Hepatocyte (in vitro differentiated cells): Measurements from ENCODE around the gene SULT1C3. TPM values are rescaled to one million over a fixed set of nuclear protein-coding genes. Genes with fewer than 3 reads are reported as not detected.

ENCODE experiments used
- DNase-seq: peaks from one replicate; pipeline ENCODE4 v3.0.0-alpha.2; 2016; ENCODE audit warnings: low spot score
- H2AFZ ChIP-seq: fragments of 200-600 bp; sonication (generic); 2 replicates; pipeline ENCODE4 v1.6.0; 2016; ENCODE audit warnings: antibody characterized with exemption, mild to moderate bottlenecking
- H3K27ac ChIP-seq: fragments of 200-600 bp; sonication (generic); 2 replicates; pipeline ENCODE4 v1.5.1; 2016; ENCODE audit warnings: mild to moderate bottlenecking
- H3K27me3 ChIP-seq: fragments of 200-600 bp; sonication (generic); 2 replicates; pipeline ENCODE4 v1.6.1; 2016
- H3K36me3 ChIP-seq: fragments of 200-600 bp; sonication (generic); replicated peaks from 2 replicates; pipeline ENCODE4 v1.5.1; 2016; ENCODE audit warnings: low read depth; ENCODE audit not compliant: insufficient read depth
- H3K4me1 ChIP-seq: fragments of 200-600 bp; sonication (generic); 2 replicates; pipeline ENCODE4 v1.5.1; 2016; ENCODE audit warnings: mild to moderate bottlenecking, moderate library complexity; ENCODE audit not compliant: insufficient read depth
- H3K4me2 ChIP-seq: fragments of 200-600 bp; sonication (generic); 2 replicates; pipeline ENCODE4 v1.6.0; 2016
- H3K4me3 ChIP-seq: fragments of 200-600 bp; sonication (generic); 2 replicates; pipeline ENCODE4 v1.5.1; 2016; ENCODE audit warnings: mild to moderate bottlenecking
- H3K79me2 ChIP-seq: fragments of 200-600 bp; sonication (generic); 2 replicates; pipeline ENCODE4 v1.6.0; 2017; ENCODE audit warnings: mild to moderate bottlenecking
- H3K9me2 ChIP-seq: fragments of 200-600 bp; sonication (generic); replicated peaks from 2 replicates; pipeline ENCODE4 v1.6.0; 2017; ENCODE audit warnings: mild to moderate bottlenecking; ENCODE audit not compliant: insufficient read depth
- H3K9me3 ChIP-seq: fragments of 200-600 bp; sonication (generic); 2 replicates; pipeline ENCODE4 v1.5.1; 2016; ENCODE audit warnings: low read depth, mild to moderate bottlenecking
- H4K20me1 ChIP-seq: fragments of 200-600 bp; sonication (generic); 2 replicates; pipeline ENCODE4 v1.6.0; 2016; ENCODE audit warnings: mild to moderate bottlenecking; ENCODE audit not compliant: insufficient read depth, poor library complexity, severe bottlenecking
- CTCF ChIP-seq: fragments of 200-600 bp; sonication (generic); IDR thresholded peaks from 2 replicates; pipeline ENCODE4 v1.5.1; 2016; ENCODE audit warnings: antibody characterized with exemption, mild to moderate bottlenecking; ENCODE audit not compliant: poor library complexity
- EZH2 ChIP-seq: fragments of 200-600 bp; sonication (generic); IDR thresholded peaks from 2 replicates; pipeline ENCODE4 v1.6.1; 2016; ENCODE audit warnings: antibody characterized with exemption, mild to moderate bottlenecking, borderline replicate concordance
- EZH2phosphoT487 ChIP-seq: fragments of 200-600 bp; sonication (generic); IDR thresholded peaks from one replicate; pipeline ENCODE4 v1.6.1; 2018; ENCODE audit warnings: antibody characterized with exemption, mild to moderate bottlenecking, low read depth, moderate library complexity; ENCODE audit not compliant: unreplicated experiment, severe bottlenecking
- WGBS: methylation state at CpG from one replicate; pipeline ENCODE4 v1.1.6; 2016; ENCODE audit warnings: low lambda C conversion rate; ENCODE audit errors: missing lambda C conversion rate; 5-methylcytosine and 5-hydroxymethylcytosine counted together
- polyA plus RNA-seq: library from polyadenylated mRNA; unstranded; fragments of >200 nt; fragmentation: Nextera tagmentation; extraction: Ambion mirVana; gene quantifications from 2 replicates; pipeline ENCODE4 v1.2.1, GENCODE V29; 2016
- total RNA-seq: library from RNA; depleted of rRNA; stranded (reverse); fragments of >200 nt; gene quantifications from 2 replicates; pipeline ENCODE4 v1.2.3, GENCODE V29; 2014

Gene SULT1C3
- total and polyA plus RNA-seq, 2 experiments from 2014 or later: 1.00 TPM; not detected in 1

- H3K36me3 ChIP-seq: no peaks in the 10 kb centered on the region
- no peak for TF ChIP-seq EZH2
- no peak for TF ChIP-seq CTCF
- no peak for TF ChIP-seq EZH2phosphoT487
- H3K9me3 ChIP-seq: no peaks in the 10 kb centered on the region
- H3K27ac ChIP-seq: no peak overlapping the region
- H3K79me2 ChIP-seq: peaks cover 60% of the 10 kb centered on the region
- no peak for DNase-seq
- no peaks in the 10 kb centered on the region for H4K20me1 ChIP-seq
- no peaks in the 10 kb centered on the region for H3K9me2 ChIP-seq
- 81% methylated on average over 2 of the region's 2 CpGs for WGBS
- H3K27me3 ChIP-seq: no peaks in the 10 kb centered on the region
- H3K4me3 ChIP-seq: no peak overlapping the region
- no peaks in the 10 kb centered on the region for H3K4me1 ChIP-seq
- H2AFZ ChIP-seq: no peak overlapping the region
- no peak overlapping the region for H3K4me2 ChIP-seq
Measured at GRCh38 chr2:108304975-108305374, 65.2 kb downstream of the SULT1C3 start.

- TF ChIP-seq CTCF (no peak), EZH2 (no peak), EZH2phosphoT487 (no peak)
- no peak overlapping the region for H3K27ac ChIP-seq
- peaks cover 60% of the 10 kb centered on the region for H3K79me2 ChIP-seq
- WGBS: 100% methylated on average over 2 of the region's 2 CpGs
- no peaks in the 10 kb centered on the region for H3K36me3 ChIP-seq
- no peaks in the 10 kb centered on the region for H4K20me1 ChIP-seq
- no peaks in the 10 kb centered on the region for H3K27me3 ChIP-seq
- no peaks in the 10 kb centered on the region for H3K9me2 ChIP-seq
- H2AFZ ChIP-seq: no peak overlapping the region
- no peak for DNase-seq
- no peaks in the 10 kb centered on the region for H3K9me3 ChIP-seq
- no peaks in the 10 kb centered on the region for H3K4me1 ChIP-seq
- no peak overlapping the region for H3K4me2 ChIP-seq
- H3K4me3 ChIP-seq: no peak overlapping the region
Measured at GRCh38 chr2:108305901-108306300, 66.1 kb downstream of the SULT1C3 start.

GRCh38 chr2:108309903-108310302, 70.1 kb downstream of the SULT1C3 start:
- H3K4me2 ChIP-seq: no peak overlapping the region
- H3K4me3 ChIP-seq: no peak overlapping the region
- no peaks in the 10 kb centered on the region for H3K36me3 ChIP-seq
- DNase-seq: no peak
- no peak overlapping the region for H3K27ac ChIP-seq
- no peaks in the 10 kb centered on the region for H4K20me1 ChIP-seq
- H3K9me2 ChIP-seq: no peaks in the 10 kb centered on the region
- peaks cover 18% of the 10 kb centered on the region for H3K4me1 ChIP-seq
- H2AFZ ChIP-seq: no peak overlapping the region
- TF ChIP-seq EZH2phosphoT487 (no peak), EZH2 (no peak), CTCF (no peak)
- no peaks in the 10 kb centered on the region for H3K9me3 ChIP-seq
- no peaks in the 10 kb centered on the region for H3K27me3 ChIP-seq
- peaks cover 75% of the 10 kb centered on the region for H3K79me2 ChIP-seq

Other genes starting within 250 kb of the SULT1C3 start
- gene SULT1C2, start 48.9 kb downstream of the SULT1C3 start, total RNA-seq: 21.5 and 25.1 TPM in 2 replicates
- 11.4 and 15.3 TPM in 2 replicates for gene SULT1C2, start 48.9 kb downstream of the SULT1C3 start, polyA plus RNA-seq
- 14.0 and 17.8 TPM in 2 replicates for gene SULT1C4, start 138.0 kb downstream of the SULT1C3 start, total RNA-seq
- 14.8 and 17.3 TPM in 2 replicates for gene SULT1C4, start 138.0 kb downstream of the SULT1C3 start, polyA plus RNA-seq
- gene GCC2, start 209.2 kb downstream of the SULT1C3 start, total RNA-seq: 39.4 and 44.6 TPM in 2 replicates
- 48.1 and 53.7 TPM in 2 replicates for gene GCC2, start 209.2 kb downstream of the SULT1C3 start, polyA plus RNA-seq